GM13977 (cell line): ENCODE measurements around the gene KREMEN1.
A peak's percentile ranks its signal among the peaks of the same experiment; 100 is the strongest.

Experiments used
- DNase-seq: peaks from one replicate; pipeline ENCODE4 v3.0.0; 2012; ENCODE audit warnings: low spot score
- CTCF ChIP-seq: IDR thresholded peaks from 2 replicates; pipeline ENCODE4 v1.5.1; 2012; ENCODE audit warnings: mild to moderate bottlenecking, control low read depth; ENCODE audit not compliant: insufficient read depth; ENCODE audit errors: extremely low read depth, missing control alignments
- in situ Hi-C: fragments of 300-500 bp; cut with MboI; formaldehyde crosslinking; loops from one replicate; pipeline ENCODE4 v1.12.0; 2022; ENCODE audit warnings: low sequenced_read_pairs, low pct_unique_long_range_greater_than_20kb, mixed read lengths, inconsistent platforms; ENCODE audit not compliant: unreplicated experiment

KREMEN1 gene

GRCh38 chr22:29195118-29195963, 122.5 kb downstream of the KREMEN1 start:
- TF ChIP-seq CTCF = no peak
- in situ Hi-C loops = no loop called here
- no peak for DNase-seq

GRCh38 chr22:29195964-29196666, 123.3 kb downstream of the KREMEN1 start:
- no peak for TF ChIP-seq CTCF
- in situ Hi-C loops = no loop called here
- no peak for DNase-seq

GRCh38 chr22:29197096-29197495, 124.3 kb downstream of the KREMEN1 start:
- in situ Hi-C loops = no loop called here
- TF ChIP-seq CTCF = no peak
- DNase-seq = no peak

- in situ Hi-C loops = no loop called here
Measured at GRCh38 chr22:29198240-29198639, 125.4 kb downstream of the KREMEN1 start.

GRCh38 chr22:29199702-29200400, 127.0 kb downstream of the KREMEN1 start:
- peak; percentile 48 for DNase-seq
- TF ChIP-seq CTCF = no peak
- in situ Hi-C loops = no loop called here

More at GRCh38 chr22:29198240-29198639, 125.4 kb downstream of the KREMEN1 start:
- TF ChIP-seq CTCF = no peak
- DNase-seq = no peak

GRCh38 chr22:29200901-29201300, 128.1 kb downstream of the KREMEN1 start:
- in situ Hi-C loops = no loop called here
- DNase-seq = no peak
- TF ChIP-seq CTCF = no peak
